Lung (tissue), 12 donors: Measurements from ENCODE around the gene DNHD1. TPM values are rescaled to one million over a fixed set of nuclear protein-coding genes. Genes with fewer than 3 reads are reported as not detected.

ENCODE experiments used
- ATAC-seq: fragments of 200-7000 bp; cut with Tn5 transposase; one replicate; pipeline ENCODE4 v1.9.1; 2020; ENCODE audit warnings: moderate number of reproducible peaks; ENCODE audit not compliant: insufficient read depth, low FRiP score
- DNase-seq, 3 donors: peaks; one replicate each; pipeline ENCODE4 v3.0.0-alpha.2; 2013 to 2017
- H3K27ac ChIP-seq, 2 donors: one replicate each; pipeline ENCODE4 v1.5.1; 2013; ENCODE audit warnings: mild to moderate bottlenecking in 2 of 2, moderate library complexity in 2 of 2, control low read depth in 1 of 2, inconsistent platforms in 1 of 2, low read depth in 1 of 2, low read length in 1 of 2
- H3K27me3 ChIP-seq, 3 donors: one replicate each; pipeline ENCODE4 v1.5.1; 2013; ENCODE audit warnings: low read length in 2 of 3; ENCODE audit not compliant: control insufficient read depth in 3 of 3, insufficient read depth in 3 of 3
- H3K36me3 ChIP-seq, 4 donors: one replicate each; pipeline ENCODE4 v1.5.1; 2013; ENCODE audit warnings: low read length in 4 of 4, mild to moderate bottlenecking in 1 of 4, moderate library complexity in 1 of 4; ENCODE audit not compliant: control insufficient read depth in 4 of 4, insufficient read depth in 4 of 4
- H3K4me1 ChIP-seq, 5 donors: one replicate each; pipeline ENCODE4 v1.5.1; 2013; ENCODE audit warnings: low read length in 5 of 5, mild to moderate bottlenecking in 2 of 5, moderate library complexity in 1 of 5; ENCODE audit not compliant: control insufficient read depth in 5 of 5, insufficient read depth in 5 of 5
- H3K4me3 ChIP-seq: one replicate; pipeline ENCODE4 v1.5.1; 2013; ENCODE audit warnings: mild to moderate bottlenecking, control low read depth, moderate library complexity
- H3K9ac ChIP-seq, 2 donors: one replicate each; pipeline ENCODE4 v1.5.1; 2013; ENCODE audit warnings: low read length in 2 of 2, control low read depth in 1 of 2; ENCODE audit not compliant: insufficient read depth in 1 of 2
- H3K9me3 ChIP-seq, 4 donors: one replicate each; pipeline ENCODE4 v1.5.1; 2013; ENCODE audit warnings: low read length in 3 of 4, mild to moderate bottlenecking in 1 of 4, moderate library complexity in 1 of 4; ENCODE audit not compliant: control insufficient read depth in 4 of 4, insufficient read depth in 3 of 4
- WGBS, 2 donors: extraction: QIAGEN DNeasy Blood & Tissue Kit; methylation state at CpG; one replicate each; pipeline ENCODE4 v1.1.7; 2013; 5-methylcytosine and 5-hydroxymethylcytosine counted together
- polyA plus RNA-seq, 2 donors: library from polyadenylated mRNA; stranded (reverse); fragments of 200-250 nt; gene quantifications; one replicate each; pipeline ENCODE4 v1.2.1, GENCODE V29; 2013
- total RNA-seq, 2 donors: library from RNA; depleted of rRNA in 1 of 2; stranded (reverse); fragments of >200 nt in 1 of 2; gene quantifications; one replicate each; pipeline ENCODE4 v1.2.1, GENCODE V29; 2014 to 2021
- TF ChIP-seq, protein P1 (sequence below): IDR thresholded peaks from 2 replicates; pipeline ENCODE4 v1.5.1; 2012; ENCODE audit warnings: mild to moderate bottlenecking; ENCODE audit errors: control extremely low read depth, extremely low read depth
- donor health status: control.
- donor health status: control.
- donor health status: Bipolar disorder and iron deficiency.
- donor health status: healthy.
- donor health status: DM: yes; HTN: yes; CAD: no.

Gene DNHD1
- total and polyA plus RNA-seq, 4 donors = 4.5 to 15.6 (median 12.0) TPM

- peaks cover 23 to 42% (median 28%) of the 10 kb centered on the region in 4 donors for H3K36me3 ChIP-seq
- DNase-seq (no peak), ATAC-seq (no peak)
- 80 to 92% methylated on average over 2 of the region's 2 CpGs for WGBS, 2 donors
- H3K9ac ChIP-seq = no peak overlapping the region
- TF ChIP-seq, protein P1, sequence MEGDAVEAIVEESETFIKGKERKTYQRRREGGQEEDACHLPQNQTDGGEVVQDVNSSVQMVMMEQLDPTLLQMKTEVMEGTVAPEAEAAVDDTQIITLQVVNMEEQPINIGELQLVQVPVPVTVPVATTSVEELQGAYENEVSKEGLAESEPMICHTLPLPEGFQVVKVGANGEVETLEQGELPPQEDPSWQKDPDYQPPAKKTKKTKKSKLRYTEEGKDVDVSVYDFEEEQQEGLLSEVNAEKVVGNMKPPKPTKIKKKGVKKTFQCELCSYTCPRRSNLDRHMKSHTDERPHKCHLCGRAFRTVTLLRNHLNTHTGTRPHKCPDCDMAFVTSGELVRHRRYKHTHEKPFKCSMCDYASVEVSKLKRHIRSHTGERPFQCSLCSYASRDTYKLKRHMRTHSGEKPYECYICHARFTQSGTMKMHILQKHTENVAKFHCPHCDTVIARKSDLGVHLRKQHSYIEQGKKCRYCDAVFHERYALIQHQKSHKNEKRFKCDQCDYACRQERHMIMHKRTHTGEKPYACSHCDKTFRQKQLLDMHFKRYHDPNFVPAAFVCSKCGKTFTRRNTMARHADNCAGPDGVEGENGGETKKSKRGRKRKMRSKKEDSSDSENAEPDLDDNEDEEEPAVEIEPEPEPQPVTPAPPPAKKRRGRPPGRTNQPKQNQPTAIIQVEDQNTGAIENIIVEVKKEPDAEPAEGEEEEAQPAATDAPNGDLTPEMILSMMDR = no peak
- no peak overlapping the region for H3K27ac ChIP-seq
- H3K4me1 ChIP-seq = peaks cover 2 to 42% (median 17%) of the 10 kb centered on the region in 5 donors
- H3K27me3 ChIP-seq = no peaks in the 10 kb centered on the region
- H3K4me3 ChIP-seq = no peak overlapping the region
- H3K9me3 ChIP-seq = no peaks in the 10 kb centered on the region
Observed at GRCh38 chr11:6599881-6600390, 102.9 kb downstream of the DNHD1 start.

- TF ChIP-seq, protein P1 = no peak
- DNase-seq (no peak), ATAC-seq (no peak)
- no peaks in the 10 kb centered on the region for H3K9me3 ChIP-seq
- 96 to 98% methylated on average over 13 of the region's 13 CpGs for WGBS, 2 donors
- H3K9ac ChIP-seq = no peak overlapping the region
- no peaks in the 10 kb centered on the region for H3K27me3 ChIP-seq
- no peak overlapping the region for H3K27ac ChIP-seq
- peaks cover 2 to 35% (median 24%) of the 10 kb centered on the region in 5 donors for H3K4me1 ChIP-seq
- no peak overlapping the region for H3K4me3 ChIP-seq
- H3K36me3 ChIP-seq = peaks cover 23 to 34% (median 27%) of the 10 kb centered on the region in 4 donors
Observed at GRCh38 chr11:6601041-6601461, 104.0 kb downstream of the DNHD1 start.

DNA sequence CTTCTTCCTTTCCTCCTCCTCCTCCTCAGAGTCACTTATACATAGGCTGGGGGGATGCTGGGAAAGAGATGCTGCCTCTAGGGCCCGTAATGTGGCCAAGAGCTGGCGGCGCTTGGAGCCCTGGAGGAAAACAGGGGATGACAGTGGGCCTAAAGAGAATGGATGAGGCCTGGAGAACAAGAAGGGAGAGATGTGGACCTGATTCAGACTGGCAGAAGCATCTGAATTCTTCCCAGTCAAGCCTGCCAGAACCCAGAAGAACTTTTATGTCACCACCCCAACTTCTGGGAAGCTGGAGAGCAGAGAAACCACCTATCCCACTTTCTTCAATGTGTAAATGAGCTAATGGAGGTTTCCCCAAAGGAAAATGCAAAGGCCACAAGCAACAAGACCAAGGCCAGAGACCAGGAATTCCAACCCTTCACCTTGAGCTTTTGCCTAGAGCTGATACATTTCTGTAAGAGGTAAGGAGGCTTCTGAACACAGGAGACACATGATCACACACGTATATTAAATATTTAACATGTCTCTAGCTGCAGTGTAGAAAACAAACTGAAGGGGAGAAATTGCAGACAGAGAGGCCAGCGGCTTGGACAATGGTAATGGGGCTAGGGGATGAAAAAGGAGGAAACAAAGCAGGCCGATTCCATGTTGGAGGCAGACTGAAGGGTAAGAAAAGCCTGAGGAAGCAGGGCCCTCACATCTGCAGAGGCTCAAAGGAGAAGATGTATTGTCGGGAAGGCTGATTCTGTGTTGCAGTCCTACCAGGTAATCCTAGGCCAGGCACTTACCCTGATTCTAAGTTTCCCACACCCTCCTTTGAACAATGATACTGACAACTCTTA, 105.2 kb downstream of the DNHD1 start:
- peaks cover 23 to 34% (median 24%) of the 10 kb centered on the region in 4 donors for H3K36me3 ChIP-seq
- TF ChIP-seq, protein P1 = no peak
- peaks cover 5 to 38% (median 29%) of the 10 kb centered on the region in 5 donors for H3K4me1 ChIP-seq
- no peak for ATAC-seq
- H3K9me3 ChIP-seq = no peaks in the 10 kb centered on the region
- H3K27ac ChIP-seq = peak overlapping the region; percentile 16 to 97
- peak overlapping the region; percentile 47 to 85 for H3K9ac ChIP-seq
- H3K27me3 ChIP-seq = no peaks in the 10 kb centered on the region
- 54 to 65% methylated on average over 7 of the region's 7 CpGs for WGBS, 2 donors
- no peak for DNase-seq
- peak overlapping the region; percentile 91 for H3K4me3 ChIP-seq
